Neural crest cell (in vitro differentiated cells): ENCODE results near the gene SDHC. TPM values are rescaled to one million over a fixed set of nuclear protein-coding genes. Genes with fewer than 3 reads are reported as not detected.

Experiments
- DNase-seq: peaks from one replicate; pipeline ENCODE4 v3.0.0; 2021; ENCODE audit warnings: low read depth, mixed read lengths, low spot score
- H3K27ac Mint-ChIP-seq: one replicate; pipeline ENCODE4 v1.8.0; 2021; ENCODE audit warnings: mild to moderate bottlenecking, mixed read lengths; ENCODE audit not compliant: unreplicated experiment
- H3K27me3 Mint-ChIP-seq: 2 replicates; pipeline ENCODE4 v1.8.0; 2021; ENCODE audit warnings: low read depth, mild to moderate bottlenecking, mixed read lengths
- H3K36me3 Mint-ChIP-seq: 2 replicates; pipeline ENCODE4 v1.8.0; 2021; ENCODE audit warnings: low read depth, mild to moderate bottlenecking, mixed read lengths
- H3K4me1 Mint-ChIP-seq: 2 replicates; pipeline ENCODE4 v1.8.0; 2021; ENCODE audit warnings: mixed read lengths
- H3K4me3 Mint-ChIP-seq: one replicate; pipeline ENCODE4 v1.8.0; 2021; ENCODE audit warnings: mild to moderate bottlenecking, mixed read lengths
- H3K9me3 Mint-ChIP-seq: 2 replicates; pipeline ENCODE4 v1.8.0; 2021; ENCODE audit warnings: mixed read lengths
- CTCF ChIP-seq: fragments of 200-600 bp; sonication (generic); conservative IDR thresholded peaks from 2 replicates; pipeline ENCODE4 v1.5.0; 2021; ENCODE audit warnings: antibody characterized with exemption, mild to moderate bottlenecking
- total RNA-seq: library from RNA; stranded (reverse); gene quantifications from 2 replicates; pipeline ENCODE4 v1.2.1, GENCODE V29; 2021

The SDHC gene
- total RNA-seq, 1 donor from 2014 or later, result 200 TPM

GRCh38 chr1:161333166-161333565 is 19.0 kb downstream of the SDHC start:
- H3K36me3 Mint-ChIP-seq, result peaks cover 20% of the 10 kb centered on the region
- H3K9me3 Mint-ChIP-seq, result no peaks in the 10 kb centered on the region
- no peak overlapping the region for H3K4me3 Mint-ChIP-seq
- H3K4me1 Mint-ChIP-seq, result peaks cover 4% of the 10 kb centered on the region
- no peak overlapping the region for H3K27ac Mint-ChIP-seq
- TF ChIP-seq CTCF, result no peak
- no peak for DNase-seq
- no peaks in the 10 kb centered on the region for H3K27me3 Mint-ChIP-seq

GRCh38 chr1:161335796-161336195 is 21.6 kb downstream of the SDHC start:
- TF ChIP-seq CTCF, result no peak
- no peak overlapping the region for H3K27ac Mint-ChIP-seq
- no peak overlapping the region for H3K4me3 Mint-ChIP-seq
- H3K9me3 Mint-ChIP-seq, result no peaks in the 10 kb centered on the region
- no peaks in the 10 kb centered on the region for H3K27me3 Mint-ChIP-seq
- no peaks in the 10 kb centered on the region for H3K4me1 Mint-ChIP-seq
- H3K36me3 Mint-ChIP-seq, result peaks cover 14% of the 10 kb centered on the region
- no peak for DNase-seq

- no peak overlapping the region for H3K27ac Mint-ChIP-seq
- H3K4me1 Mint-ChIP-seq, result no peaks in the 10 kb centered on the region
- H3K4me3 Mint-ChIP-seq, result no peak overlapping the region
- H3K36me3 Mint-ChIP-seq, result peaks cover 7% of the 10 kb centered on the region
- no peak for TF ChIP-seq CTCF
- no peak for DNase-seq
- H3K9me3 Mint-ChIP-seq, result no peaks in the 10 kb centered on the region
- H3K27me3 Mint-ChIP-seq, result no peaks in the 10 kb centered on the region
Measured at GRCh38 chr1:161342177-161342576, 28.0 kb downstream of the SDHC start.

GRCh38 chr1:161342821-161343220 is 28.6 kb downstream of the SDHC start:
- no peak overlapping the region for H3K4me3 Mint-ChIP-seq
- DNase-seq, result no peak
- TF ChIP-seq CTCF, result no peak
- H3K9me3 Mint-ChIP-seq, result no peaks in the 10 kb centered on the region
- H3K27ac Mint-ChIP-seq, result no peak overlapping the region
- H3K27me3 Mint-ChIP-seq, result no peaks in the 10 kb centered on the region
- no peaks in the 10 kb centered on the region for H3K4me1 Mint-ChIP-seq
- H3K36me3 Mint-ChIP-seq, result peaks cover 7% of the 10 kb centered on the region

- peaks cover 2% of the 10 kb centered on the region for H3K36me3 Mint-ChIP-seq
- no peak overlapping the region for H3K4me3 Mint-ChIP-seq
- H3K4me1 Mint-ChIP-seq, result no peaks in the 10 kb centered on the region
- no peaks in the 10 kb centered on the region for H3K27me3 Mint-ChIP-seq
- no peak for DNase-seq
- no peak for TF ChIP-seq CTCF
- no peak overlapping the region for H3K27ac Mint-ChIP-seq
- H3K9me3 Mint-ChIP-seq, result no peaks in the 10 kb centered on the region
Measured at GRCh38 chr1:161350671-161351070, 36.5 kb downstream of the SDHC start.

GRCh38 chr1:161351482-161351881 is 37.3 kb downstream of the SDHC start:
- DNase-seq, result no peak
- Mint-ChIP-seq H3K27ac (no peak overlapping the region), H3K9me3 (no peaks in the 10 kb centered on the region), H3K4me1 (no peaks in the 10 kb centered on the region), H3K4me3 (no peak overlapping the region), H3K36me3 (peaks cover 2% of the 10 kb centered on the region), H3K27me3 (no peaks in the 10 kb centered on the region)
- TF ChIP-seq CTCF, result no peak
